ENCODE data around the gene PEX5.
"Not testable (repeated sequence)": the region's sequence is repeated elsewhere in the genome, so short reads cannot be mapped to it uniquely, and the experiment has no call there.

Gene PEX5

GRCh38 chr12:7210642-7211151, 21.2 kb downstream of the PEX5 start:
- no peak overlapping the region for H3K9ac ChIP-seq (ENCODE audit: low read length)
- no peaks in the 10 kb centered on the region for H4K20me1 ChIP-seq (ENCODE audit: insufficient read depth, low read length)
- H3K4me2 ChIP-seq (ENCODE audit: low read length), result no peak overlapping the region
- TF ChIP-seq, protein P1, sequence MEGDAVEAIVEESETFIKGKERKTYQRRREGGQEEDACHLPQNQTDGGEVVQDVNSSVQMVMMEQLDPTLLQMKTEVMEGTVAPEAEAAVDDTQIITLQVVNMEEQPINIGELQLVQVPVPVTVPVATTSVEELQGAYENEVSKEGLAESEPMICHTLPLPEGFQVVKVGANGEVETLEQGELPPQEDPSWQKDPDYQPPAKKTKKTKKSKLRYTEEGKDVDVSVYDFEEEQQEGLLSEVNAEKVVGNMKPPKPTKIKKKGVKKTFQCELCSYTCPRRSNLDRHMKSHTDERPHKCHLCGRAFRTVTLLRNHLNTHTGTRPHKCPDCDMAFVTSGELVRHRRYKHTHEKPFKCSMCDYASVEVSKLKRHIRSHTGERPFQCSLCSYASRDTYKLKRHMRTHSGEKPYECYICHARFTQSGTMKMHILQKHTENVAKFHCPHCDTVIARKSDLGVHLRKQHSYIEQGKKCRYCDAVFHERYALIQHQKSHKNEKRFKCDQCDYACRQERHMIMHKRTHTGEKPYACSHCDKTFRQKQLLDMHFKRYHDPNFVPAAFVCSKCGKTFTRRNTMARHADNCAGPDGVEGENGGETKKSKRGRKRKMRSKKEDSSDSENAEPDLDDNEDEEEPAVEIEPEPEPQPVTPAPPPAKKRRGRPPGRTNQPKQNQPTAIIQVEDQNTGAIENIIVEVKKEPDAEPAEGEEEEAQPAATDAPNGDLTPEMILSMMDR (IDR thresholded peaks at IDR 0.05; ENCODE audit: low read depth, low read length), result no peak
- no peak for TF ChIP-seq EZH2phosphoT487 (IDR thresholded peaks at IDR 0.05; ENCODE audit: low read depth)
- no peak overlapping the region for H3K4me3 ChIP-seq (ENCODE audit: low read length)
- H3K27ac ChIP-seq (ENCODE audit: low read length), result no peak overlapping the region
- peaks cover 60% of the 10 kb centered on the region for H3K36me3 ChIP-seq (replicated peaks; ENCODE audit: low read depth, low read length)
- no peaks in the 10 kb centered on the region for H3K79me2 ChIP-seq (ENCODE audit: low read length)
- H3K27me3 ChIP-seq (ENCODE audit: low read depth, low read length), result no peaks in the 10 kb centered on the region
- no peak overlapping the region for H2AFZ ChIP-seq (ENCODE audit: low read depth, low read length)
- no peaks in the 10 kb centered on the region for H3K9me3 ChIP-seq (ENCODE audit: insufficient read depth, low read length)
- no peaks in the 10 kb centered on the region for H3K4me1 ChIP-seq (ENCODE audit: low read length)

DNA sequence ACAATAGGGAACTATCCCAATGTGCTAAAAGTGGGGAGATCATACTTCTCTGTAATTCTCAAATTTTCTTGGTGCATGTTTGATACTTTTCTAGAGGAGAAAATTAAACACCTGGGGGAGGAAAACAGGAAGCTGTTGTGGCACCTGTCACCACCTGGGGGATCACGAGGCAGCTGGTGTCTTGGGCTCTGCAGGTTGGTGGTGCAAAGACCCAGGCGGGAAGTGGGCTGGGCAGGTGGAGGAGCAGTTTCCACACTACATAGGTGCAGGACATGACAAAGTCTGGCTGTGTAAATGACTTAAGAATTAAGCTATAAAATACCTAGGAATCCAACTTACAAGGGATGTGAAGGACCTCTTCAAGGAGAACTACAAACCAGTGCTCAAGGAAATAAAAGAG, 23.2 kb downstream of the PEX5 start:
- Histone ChIP-seq H3K4me1 (ENCODE audit: low read length) (no peaks in the 10 kb centered on the region), H4K20me1 (ENCODE audit: insufficient read depth, low read length) (no peaks in the 10 kb centered on the region), H3K4me2 (ENCODE audit: low read length) (no peak overlapping the region), H3K27me3 (ENCODE audit: low read depth, low read length) (no peaks in the 10 kb centered on the region), H3K79me2 (ENCODE audit: low read length) (no peaks in the 10 kb centered on the region), H3K9me3 (ENCODE audit: insufficient read depth, low read length) (no peaks in the 10 kb centered on the region), H3K36me3 (replicated peaks; ENCODE audit: low read depth, low read length) (peaks cover 49% of the 10 kb centered on the region), H3K27ac (ENCODE audit: low read length) (no peak overlapping the region), H2AFZ (ENCODE audit: low read depth, low read length) (no peak overlapping the region), H3K4me3 (ENCODE audit: low read length) (no peak overlapping the region), H3K9ac (ENCODE audit: low read length) (no peak overlapping the region)
- TF ChIP-seq, protein P1 (IDR thresholded peaks at IDR 0.05; ENCODE audit: low read depth, low read length), result no peak

DNA sequence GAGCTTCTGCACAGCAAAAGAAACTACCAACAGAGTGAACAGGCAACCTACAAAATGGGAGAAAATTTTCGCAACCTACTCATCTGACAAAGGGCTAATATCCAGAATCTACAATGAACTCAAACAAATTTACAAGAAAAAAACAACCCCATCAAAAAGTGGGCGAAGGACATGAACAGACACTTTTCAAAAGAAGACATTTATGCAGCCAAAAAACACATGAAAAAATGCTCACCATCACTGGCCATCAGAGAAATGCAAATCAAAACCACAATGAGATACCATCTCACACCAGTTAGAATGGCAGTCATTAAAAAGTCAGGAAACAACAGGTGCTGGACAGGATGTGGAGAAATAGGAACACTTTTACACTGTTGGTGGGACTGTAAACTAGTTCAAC, 24.3 kb downstream of the PEX5 start:
- not testable (repeated sequence) for H3K27ac ChIP-seq (ENCODE audit: low read length); H3K27me3 ChIP-seq (ENCODE audit: low read depth, low read length); H3K4me1 ChIP-seq (ENCODE audit: low read length); H3K4me2 ChIP-seq (ENCODE audit: low read length); H3K79me2 ChIP-seq (ENCODE audit: low read length); H4K20me1 ChIP-seq (ENCODE audit: insufficient read depth, low read length); H3K9ac ChIP-seq (ENCODE audit: low read length); H3K4me3 ChIP-seq (ENCODE audit: low read length); H2AFZ ChIP-seq (ENCODE audit: low read depth, low read length); H3K9me3 ChIP-seq (ENCODE audit: insufficient read depth, low read length)
- H3K36me3 ChIP-seq (replicated peaks; ENCODE audit: low read depth, low read length), result peaks cover 39% of the 10 kb centered on the region

- H3K27ac ChIP-seq (ENCODE audit: low read length), result no peak overlapping the region
- peaks cover 3% of the 10 kb centered on the region for H3K36me3 ChIP-seq (replicated peaks; ENCODE audit: low read depth, low read length)
- no peaks in the 10 kb centered on the region for H3K9me3 ChIP-seq (ENCODE audit: insufficient read depth, low read length)
- no peak overlapping the region for H3K4me3 ChIP-seq (ENCODE audit: low read length)
- H3K4me1 ChIP-seq (ENCODE audit: low read length), result no peaks in the 10 kb centered on the region
- no peak overlapping the region for H3K9ac ChIP-seq (ENCODE audit: low read length)
- no peak overlapping the region for H2AFZ ChIP-seq (ENCODE audit: low read depth, low read length)
- no peak overlapping the region for H3K4me2 ChIP-seq (ENCODE audit: low read length)
- no peak for TF ChIP-seq EZH2phosphoT487 (IDR thresholded peaks at IDR 0.05; ENCODE audit: low read depth)
- TF ChIP-seq, protein P1 (IDR thresholded peaks at IDR 0.05; ENCODE audit: low read depth, low read length), result no peak
- no peaks in the 10 kb centered on the region for H3K79me2 ChIP-seq (ENCODE audit: low read length)
- no peaks in the 10 kb centered on the region for H4K20me1 ChIP-seq (ENCODE audit: insufficient read depth, low read length)
- no peaks in the 10 kb centered on the region for H3K27me3 ChIP-seq (ENCODE audit: low read depth, low read length)
Measured at GRCh38 chr12:7217475-7218069, 28.1 kb downstream of the PEX5 start.

Measured in OCI-LY3 (cell line).